ENCODE data around the gene C2orf68.
"Not testable (repeated sequence)": the region's sequence is repeated elsewhere in the genome, so short reads cannot be mapped to it uniquely, and the experiment has no call there.

Gene C2orf68

DNA sequence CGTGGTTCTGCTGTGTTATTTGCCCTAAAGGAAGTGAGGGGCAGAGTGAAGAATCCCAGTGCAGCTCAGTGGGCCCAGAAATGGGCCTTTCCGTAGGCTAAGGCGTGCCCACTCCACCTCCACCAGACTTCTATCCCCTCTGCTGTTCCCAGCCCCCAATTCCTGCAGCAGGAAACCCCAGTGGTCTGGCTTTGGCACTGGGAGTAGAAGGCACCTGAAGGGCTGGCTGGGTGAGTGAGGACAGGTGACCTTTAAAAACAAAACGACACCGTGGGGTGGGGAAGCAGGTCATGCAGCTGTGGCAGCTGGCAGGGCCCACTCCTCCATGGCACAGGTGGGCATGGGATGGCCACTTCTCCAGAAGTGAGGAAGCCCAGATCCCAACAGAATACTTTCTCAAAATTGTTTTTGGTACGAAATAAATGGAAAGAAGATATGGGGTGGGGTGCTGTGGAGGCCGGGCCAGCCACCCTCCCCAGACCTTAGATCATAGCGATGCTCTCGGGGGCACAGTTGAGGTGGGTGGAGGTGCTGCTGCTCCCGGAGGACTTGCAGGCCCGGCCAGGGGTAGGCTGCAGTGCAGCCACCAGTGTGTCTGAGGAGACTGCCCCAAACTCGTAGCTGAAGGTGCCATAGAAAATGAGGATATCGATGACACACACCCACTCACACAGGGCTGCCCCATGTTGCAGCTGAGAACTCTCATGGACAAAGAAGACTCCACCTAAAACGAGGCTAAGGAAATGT is 13.1 kb downstream of the C2orf68 start:
- no peak for DNase-seq (ENCODE audit: low read depth)

DNA sequence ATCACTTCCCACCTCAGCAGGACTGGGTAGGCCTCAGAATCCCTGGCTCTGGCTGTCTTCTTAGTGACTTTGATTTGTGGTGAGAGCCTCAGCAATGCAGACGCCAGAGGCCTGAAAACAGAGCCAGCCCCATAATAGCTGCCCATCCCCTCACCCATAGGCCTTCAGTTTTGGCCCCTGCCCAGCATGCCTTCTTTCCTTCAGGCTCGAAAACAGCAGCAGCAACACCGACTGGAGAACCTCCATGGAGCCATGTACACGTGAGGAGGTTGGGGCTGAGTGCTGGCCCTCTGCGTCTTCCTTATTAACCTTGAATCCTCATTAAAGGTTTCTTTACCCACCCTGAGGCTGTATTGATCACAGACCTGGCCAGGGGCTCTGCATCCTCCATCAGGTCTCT is 14.6 kb downstream of the C2orf68 start:
- no peak for DNase-seq (ENCODE audit: low read depth)

DNA sequence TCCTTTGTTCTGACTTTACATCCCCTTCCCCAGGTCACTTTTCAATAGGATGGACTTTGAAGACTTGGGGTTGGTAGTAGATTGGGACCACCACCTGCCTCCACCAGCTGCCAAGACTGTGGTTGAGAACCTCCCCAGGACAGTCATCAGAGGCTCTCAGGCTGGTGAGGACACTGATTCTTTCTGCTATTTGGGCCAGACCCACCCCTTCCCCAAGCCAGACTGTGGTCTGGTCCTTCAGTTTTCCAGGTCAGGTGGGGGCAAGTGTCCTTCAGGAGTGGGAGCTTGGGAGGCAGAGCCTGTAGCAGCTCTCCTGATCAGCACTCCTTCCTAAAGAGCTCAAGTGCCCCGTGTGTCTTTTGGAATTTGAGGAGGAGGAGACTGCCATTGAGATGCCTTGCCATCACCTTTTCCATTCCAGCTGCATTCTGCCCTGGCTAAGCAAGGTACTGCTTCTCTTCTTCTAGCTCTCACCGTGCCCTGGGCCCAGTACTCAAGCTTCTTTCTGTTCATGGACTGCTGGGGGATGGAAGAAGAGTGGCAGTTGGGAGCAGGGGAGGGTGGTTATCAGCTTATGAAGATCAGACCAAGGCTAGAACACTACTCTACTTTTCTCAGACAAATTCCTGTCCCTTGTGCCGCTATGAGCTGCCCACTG is 15.3 kb downstream of the C2orf68 start:
- DNase-seq (ENCODE audit: low read depth): no peak

DNA sequence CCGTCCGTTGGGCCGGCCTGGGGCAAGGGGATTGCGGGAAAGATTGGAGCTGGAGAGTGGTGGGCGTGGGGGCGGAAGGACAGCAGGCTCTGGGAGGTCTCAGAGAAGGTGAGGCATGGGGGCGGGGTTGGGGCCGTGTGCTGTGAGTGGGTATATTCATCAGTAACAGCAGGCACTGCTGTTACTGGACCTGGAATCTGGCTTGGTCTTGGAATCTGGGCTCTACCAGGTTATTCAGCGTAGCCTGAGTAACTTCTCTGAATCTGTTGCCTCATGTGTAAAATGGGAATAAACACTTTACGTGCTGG is 15.9 kb downstream of the C2orf68 start:
- no peak for DNase-seq (ENCODE audit: low read depth)

DNA sequence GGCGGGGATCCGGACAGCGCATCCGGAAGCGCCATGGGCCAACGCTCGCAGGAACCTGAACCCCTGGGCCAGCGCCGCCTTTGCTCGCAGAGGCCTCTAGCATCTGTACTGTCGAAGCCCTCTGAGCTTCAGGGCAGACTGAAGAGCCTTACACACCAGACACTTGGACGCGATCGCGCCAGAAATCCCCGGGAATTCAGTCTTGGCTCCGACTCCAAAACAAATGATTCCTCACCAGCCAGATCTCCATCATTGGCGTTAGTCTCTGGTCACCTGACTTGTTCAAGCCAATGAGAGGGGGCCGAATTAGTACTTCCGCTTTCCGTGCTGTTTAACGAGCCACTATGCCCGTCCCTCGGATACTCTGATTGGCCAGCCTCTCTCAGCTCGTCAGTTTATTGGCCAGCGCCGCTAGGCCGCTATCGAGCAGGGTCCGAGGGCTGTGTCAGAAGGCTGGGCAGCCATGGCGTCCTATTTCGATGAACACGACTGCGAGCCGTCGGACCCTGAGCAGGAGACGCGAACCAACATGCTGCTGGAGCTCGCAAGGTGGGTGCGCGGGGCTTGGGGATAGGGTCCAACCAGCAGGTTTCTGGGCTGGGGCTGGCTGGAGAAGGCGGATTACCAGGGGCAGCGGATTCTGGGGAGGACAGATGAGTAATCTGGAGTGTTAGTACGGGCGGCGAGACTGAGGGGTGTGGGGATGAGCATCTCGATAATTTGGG is 16.4 kb downstream of the C2orf68 start, which contains the start of gene RNF181:
RNF181 (plus strand) TSS at position 445 of the 725 bp plus-strand sequence; CDS start at position 464, 19 bp downstream.
- DNase-seq (ENCODE audit: low read depth): peak; percentile 99

DNA sequence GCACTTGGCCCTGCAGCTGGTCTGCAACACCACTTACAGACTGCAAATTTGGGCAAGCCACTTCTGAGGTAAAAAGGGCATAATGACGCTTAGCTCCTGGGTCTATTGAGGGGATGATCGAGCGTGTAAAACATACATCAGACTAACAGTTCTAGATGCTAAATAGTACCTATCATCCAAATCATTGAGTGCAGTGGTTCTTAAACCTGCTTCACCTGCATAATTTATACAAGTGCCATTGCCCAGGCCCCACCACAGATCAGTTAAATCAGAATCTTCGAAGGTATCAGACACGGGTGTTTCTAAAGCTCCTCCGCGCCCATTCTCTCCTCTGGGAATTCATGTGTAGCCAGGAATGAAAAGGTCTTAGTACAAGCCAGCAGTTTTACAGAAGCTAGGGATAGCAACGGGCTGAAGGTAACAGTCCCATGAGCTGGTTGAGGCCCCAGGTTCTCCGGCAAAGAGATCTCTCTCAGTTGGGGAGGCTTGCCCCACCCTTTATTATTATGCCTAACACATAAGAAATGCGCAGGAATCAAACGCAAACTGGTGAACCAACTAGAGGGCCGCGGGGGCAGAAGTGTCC is 17.1 kb downstream of the C2orf68 start:
- no peak for DNase-seq (ENCODE audit: low read depth)

DNA sequence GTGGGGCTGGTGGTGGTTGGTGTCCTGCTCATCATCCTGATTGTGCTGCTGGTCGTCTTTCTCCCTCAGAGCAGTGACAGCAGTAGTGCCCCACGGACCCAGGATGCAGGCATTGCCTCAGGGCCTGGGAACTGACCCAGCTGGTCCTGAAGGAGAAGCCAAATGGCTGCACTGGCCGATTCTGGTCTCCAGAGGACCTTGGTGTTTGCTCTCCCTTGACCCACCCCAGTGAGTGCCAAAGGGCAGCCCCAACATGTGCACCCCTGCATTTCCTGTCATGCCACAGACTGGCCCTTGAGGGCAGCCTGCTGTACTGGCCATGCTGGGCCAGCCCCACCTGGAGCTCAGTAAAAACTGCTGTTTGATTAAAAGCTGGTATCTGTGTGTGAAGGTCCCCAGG is 18.8 kb downstream of the C2orf68 start:
- no peak for DNase-seq (ENCODE audit: low read depth)

DNA sequence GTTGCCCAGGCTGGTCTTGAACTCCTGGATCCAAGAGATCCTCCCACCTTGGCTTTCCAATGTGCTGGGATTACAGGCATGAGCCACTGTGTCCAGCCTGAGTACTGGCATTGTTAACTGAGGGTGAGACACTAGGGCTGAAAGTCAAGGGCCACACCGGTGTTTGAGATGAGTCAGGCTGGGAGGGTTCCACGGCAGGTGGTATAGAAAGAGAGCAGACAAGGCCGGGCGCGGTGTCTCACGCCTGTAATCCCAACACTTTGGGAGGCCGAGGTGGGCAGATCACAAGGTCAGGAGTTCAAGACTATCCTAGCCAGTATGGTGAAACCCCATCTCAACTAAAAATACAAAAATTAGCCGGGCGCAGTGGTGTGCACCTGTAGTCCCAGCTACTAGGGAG is 19.6 kb downstream of the C2orf68 start:
- DNase-seq (ENCODE audit: low read depth): not testable (repeated sequence)

DNA sequence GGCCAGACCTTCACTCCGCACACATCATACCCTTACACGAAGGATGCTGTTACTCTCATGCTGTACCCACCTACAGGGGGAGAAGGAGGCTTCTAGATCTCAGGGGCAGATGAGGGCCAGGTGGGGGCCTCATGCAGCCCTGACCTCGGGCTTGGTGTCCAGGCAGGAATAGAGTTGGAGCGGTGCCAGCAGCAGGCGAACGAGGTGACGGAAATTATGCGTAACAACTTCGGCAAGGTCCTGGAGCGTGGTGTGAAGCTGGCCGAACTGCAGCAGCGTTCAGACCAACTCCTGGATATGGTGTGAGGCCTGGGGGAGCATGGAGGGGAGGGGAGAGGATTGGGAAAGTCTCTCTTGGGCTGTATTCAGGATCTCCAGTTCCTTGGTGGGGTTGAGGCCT is 20.3 kb downstream of the C2orf68 start:
- DNase-seq (ENCODE audit: low read depth): no peak

DNA sequence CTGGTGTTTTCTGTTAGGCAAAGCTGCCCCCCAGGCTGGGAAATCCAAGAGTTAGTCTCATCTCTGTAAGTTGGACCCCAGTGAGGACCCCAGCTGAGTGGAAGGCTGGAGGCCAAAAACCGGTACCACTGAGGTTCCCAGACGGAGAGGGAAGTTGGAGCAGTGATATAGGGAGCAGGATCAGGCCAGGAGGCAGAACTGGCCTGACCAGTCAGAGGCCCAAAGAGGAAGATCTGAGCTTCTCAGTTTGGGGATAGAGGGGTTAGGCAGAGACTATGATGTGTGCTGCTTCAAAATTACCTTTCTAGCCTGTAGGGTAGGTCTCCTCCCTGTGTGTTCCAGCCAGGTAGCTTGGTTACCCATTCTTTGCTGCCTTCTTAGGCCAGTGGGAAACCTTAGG is 20.9 kb downstream of the C2orf68 start:
- no peak for DNase-seq (ENCODE audit: low read depth)

DNA sequence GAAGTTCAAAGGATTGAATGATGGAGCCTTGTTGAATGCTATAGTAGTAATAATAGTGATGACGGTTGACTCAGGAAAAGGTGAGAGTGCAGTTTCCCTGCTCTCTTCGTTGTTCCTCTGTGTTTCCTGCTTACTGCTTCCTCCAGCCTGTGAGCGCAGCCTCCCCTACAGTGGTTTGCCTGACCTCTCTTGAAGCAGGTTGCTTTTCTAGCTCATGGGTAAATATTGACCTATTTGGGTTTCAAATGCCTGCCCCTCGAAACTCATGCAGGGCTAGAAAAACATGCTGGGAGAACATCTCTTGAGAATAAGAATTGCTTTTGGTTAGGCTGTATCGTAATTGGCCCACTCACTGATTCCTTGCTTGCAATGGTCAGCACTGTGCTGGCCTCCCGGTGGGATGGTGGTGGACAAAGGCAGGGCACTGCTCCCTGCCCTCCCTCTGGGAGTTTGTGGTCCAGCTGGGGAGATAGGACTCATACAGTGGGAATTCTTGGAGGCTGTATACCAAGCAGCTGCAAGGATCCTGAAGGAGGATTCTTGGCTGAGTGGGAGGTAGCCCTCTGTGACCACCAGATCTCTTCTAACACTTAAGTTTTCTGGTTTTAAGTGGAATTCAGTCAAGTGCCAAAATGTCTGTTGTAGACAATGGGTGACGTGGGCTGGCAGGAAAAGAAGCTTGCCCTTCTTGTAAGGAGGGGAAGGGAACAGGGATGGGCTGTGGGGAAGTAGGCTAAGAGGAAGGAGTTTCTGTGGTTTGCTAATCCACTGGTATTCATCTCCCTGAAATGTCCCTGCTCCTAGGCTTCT is 21.7 kb downstream of the C2orf68 start:
- peak; percentile 89 for DNase-seq (ENCODE audit: low read depth)

DNA sequence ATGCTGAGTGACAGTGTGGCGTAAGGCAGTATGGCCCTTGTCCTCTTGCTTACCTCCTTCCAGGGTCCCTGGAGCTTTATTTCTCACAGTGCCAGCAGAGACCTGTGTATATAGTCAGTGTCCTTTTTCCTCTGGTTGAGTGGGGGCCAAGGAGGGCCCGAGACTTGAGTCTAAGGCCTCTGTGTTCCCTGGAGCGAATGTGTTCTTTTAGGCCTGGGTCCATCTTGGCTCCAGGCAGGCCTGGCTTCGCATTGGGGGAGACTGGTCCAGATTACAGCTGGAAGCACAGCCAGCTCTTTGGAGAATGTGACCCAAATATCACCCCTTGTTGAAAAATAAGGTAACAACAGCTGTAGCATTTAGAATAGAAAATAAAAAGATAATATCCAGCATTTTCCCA is 22.7 kb downstream of the C2orf68 start:
- DNase-seq (ENCODE audit: low read depth): no peak

DNA sequence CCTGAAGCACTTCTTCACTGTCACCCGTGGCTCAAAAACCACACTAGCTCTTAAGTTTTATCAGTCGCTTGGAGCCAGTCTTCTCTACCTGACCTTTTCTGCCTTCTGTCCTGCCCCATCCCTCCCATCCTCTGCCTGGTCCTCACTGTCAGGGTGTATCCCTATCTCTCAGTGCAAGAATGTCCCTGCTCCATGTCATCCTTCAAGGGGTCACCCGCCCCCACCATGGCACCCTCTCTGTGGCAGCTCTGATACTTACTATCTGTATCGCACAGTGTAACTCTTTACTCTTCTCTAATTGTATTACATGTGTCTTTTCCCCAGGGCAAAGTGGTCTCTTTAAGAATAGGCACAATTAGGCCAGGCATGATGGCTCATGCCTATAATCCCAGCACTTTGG is 23.2 kb downstream of the C2orf68 start:
- no peak for DNase-seq (ENCODE audit: low read depth)

DNA sequence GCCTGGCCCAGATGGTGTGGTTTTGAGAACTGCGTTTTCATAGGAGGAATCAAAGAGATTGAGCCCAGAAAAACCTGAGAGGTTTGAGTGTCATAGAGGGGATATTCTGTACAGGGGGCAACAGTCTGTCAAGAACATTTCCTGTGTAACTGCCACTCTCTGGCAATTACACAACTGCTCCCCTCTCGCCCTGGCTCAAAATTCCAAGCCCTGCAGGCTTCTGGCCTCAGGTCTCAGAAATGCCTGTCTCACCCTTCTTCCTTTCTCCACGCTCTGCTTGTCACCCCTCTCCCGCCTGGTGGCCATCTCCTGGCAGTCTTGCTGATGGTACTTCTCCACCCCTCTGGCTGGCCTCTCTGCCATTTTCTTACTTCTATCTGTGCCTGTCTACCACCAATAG is 23.6 kb downstream of the C2orf68 start:
- no peak for DNase-seq (ENCODE audit: low read depth)

DNA sequence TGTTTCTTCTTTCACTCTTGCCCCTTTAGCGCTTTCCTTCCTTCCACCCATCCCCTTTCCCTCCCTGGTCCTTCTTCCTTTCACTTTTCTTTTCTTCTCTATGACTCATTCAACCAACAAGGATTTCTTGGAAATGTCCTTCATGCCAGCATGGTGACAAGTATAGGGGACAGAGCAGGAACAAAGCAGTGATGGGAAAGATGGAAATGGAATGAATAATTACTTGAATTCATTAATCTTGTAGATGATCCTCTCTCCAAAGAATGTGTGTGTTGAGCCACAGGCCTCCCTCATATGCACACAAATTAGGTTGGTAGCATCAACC is 26.1 kb downstream of the C2orf68 start:
- DNase-seq (ENCODE audit: low read depth): no peak

DNA sequence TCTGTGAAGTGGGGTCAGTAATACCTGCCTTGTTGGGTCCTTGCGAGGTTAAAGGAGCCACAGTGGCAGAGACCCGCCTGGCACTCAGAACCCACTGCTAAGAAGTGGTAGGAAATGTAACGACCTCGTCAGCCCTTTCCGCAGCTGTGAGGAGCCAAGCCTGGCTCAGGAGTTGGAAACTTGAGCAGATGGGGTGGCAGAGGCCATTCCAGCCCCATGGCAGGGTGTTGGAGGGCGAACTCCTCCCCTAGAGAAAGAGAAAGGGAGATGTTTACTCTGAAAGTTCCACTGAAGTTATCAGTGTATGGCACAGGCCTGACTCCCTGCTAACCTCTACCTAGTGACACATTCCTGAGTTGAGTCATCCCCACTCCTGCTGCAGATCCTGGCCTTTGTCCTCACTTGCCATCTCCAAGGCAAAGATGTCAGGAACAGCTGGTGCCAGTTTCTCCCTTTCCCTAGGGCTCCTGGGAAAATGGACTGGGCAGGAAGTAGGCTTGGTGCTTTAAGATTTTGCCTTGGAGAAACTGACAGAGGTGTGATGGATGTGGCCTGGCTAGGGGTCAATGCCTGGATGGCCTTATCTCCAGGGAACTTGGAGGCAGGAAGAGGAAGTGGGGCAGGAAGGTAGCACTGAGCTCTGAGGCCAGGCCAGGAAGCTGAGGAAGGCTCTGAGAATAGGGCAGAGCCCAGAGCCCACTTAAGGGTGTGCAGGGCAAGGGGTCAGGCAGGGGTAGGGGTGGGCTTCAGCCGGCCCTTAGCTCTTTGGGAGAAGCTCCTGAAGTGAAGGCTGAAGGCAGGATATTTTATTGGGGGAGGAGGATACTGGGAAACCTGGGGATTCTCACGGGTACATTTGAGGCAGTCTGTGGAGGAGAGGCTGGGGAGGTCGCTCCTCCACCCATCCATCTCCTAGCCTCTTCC is 26.7 kb downstream of the C2orf68 start:
- DNase-seq (ENCODE audit: low read depth): no peak

DNA sequence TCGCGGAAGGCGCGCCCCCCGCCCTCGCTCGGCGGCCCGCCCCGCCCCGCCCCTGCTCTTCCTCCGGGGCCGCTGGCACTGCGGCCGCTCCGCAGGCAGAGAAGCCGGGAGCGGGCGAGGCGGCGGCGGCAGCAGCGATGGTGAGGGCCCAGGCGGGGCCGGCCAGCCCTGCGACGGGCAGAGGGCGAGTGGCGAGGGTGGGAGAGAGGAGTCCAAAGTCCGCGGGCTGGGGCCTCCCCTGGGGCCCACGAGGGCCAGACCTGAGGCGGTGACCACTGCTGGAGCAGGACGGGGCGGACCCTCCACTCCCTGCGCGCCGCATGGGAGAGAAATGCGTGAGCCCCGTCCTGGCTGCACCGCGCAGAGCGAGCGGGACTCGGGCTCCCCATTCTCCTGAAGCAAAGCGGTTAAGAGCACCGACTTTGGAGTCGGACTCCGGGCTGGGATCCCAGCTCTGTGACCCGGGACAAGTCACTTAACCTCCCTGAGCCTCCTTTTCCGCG is 27.5 kb downstream of the C2orf68 start, which contains the start of gene VAMP5:
VAMP5 (plus strand) TSS at position 78 of the 503 bp plus-strand sequence; CDS start at position 138, 60 bp downstream.
- no peak for DNase-seq (ENCODE audit: low read depth)

DNA sequence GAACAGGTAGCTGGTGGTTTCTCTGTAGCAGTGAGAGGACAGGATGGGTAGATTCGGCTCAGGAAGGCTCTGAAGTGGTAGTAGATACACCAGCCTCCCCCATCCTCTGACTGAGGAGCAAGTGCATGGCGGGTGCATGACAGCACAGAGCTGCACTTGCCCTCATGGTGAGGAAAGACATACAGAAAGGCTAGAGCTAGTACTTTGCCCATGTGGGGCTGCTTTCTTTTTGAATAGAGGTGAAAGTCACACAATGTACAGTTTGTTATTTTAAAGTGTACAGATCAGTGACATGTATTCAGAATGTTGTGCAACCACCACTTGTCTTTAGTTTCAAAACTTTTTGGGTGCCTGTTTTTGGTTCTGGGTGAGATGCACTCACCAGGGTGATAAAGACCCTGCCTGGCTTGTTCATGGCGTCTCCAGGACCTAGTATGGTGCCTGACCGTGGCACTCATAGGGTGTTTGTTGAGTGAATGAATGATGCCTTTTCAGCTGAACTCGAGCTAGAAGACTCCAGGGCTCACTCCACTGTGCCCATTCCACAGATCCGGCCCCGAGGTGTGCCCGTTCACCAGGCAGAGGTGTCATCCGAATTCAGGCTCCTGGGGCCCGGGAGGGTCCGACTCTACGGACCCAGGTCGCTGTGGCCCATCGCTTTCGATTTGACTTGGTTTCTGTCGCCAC is 28.1 kb downstream of the C2orf68 start:
- DNase-seq (ENCODE audit: low read depth): no peak

DNA sequence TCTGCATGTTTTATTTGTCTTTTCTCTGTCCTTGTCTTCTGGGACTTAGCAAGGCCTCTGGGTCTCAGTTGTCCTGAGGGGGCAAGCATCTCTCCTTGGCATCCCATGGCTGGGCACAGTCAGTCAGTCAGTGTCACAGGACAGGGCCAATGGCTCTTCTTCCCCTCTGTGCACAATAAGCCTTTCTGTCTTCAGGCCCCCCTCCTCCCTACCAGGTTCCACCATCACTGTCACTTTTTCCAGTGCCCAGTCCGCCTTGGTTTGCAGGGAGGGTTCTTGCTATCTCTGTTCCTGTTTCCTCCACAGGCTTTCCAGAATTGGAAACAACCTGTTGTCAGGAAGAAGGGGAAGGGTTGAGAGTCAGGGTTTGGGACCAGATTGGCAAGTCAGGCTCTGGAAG is 29.4 kb downstream of the C2orf68 start:
- DNase-seq (ENCODE audit: low read depth): no peak

DNA sequence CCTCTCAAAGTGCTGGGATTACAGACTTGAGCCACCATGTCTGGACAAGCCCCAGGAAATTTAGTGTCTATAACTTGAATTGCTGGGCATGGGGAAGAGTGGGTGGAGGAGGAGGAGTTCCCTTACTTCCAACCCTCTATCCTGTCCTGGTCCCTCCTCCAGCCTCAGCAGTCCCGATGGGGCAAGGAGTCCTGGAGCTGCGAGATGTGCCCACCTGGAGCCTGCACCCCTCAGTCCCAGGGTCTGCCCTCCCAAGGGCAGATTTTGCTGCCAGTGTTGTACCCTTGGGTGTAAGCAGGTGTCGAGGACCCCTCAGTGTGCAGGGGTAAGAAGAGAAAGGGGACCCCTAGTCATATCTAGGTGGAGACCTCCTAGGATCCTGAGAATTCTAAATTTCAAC is 31.7 kb downstream of the C2orf68 start:
- no peak for DNase-seq (ENCODE audit: low read depth)

All from stromal cell of bone marrow (primary cell).